ENCODE data around the gene RAVER1.

The RAVER1 gene, protein sequence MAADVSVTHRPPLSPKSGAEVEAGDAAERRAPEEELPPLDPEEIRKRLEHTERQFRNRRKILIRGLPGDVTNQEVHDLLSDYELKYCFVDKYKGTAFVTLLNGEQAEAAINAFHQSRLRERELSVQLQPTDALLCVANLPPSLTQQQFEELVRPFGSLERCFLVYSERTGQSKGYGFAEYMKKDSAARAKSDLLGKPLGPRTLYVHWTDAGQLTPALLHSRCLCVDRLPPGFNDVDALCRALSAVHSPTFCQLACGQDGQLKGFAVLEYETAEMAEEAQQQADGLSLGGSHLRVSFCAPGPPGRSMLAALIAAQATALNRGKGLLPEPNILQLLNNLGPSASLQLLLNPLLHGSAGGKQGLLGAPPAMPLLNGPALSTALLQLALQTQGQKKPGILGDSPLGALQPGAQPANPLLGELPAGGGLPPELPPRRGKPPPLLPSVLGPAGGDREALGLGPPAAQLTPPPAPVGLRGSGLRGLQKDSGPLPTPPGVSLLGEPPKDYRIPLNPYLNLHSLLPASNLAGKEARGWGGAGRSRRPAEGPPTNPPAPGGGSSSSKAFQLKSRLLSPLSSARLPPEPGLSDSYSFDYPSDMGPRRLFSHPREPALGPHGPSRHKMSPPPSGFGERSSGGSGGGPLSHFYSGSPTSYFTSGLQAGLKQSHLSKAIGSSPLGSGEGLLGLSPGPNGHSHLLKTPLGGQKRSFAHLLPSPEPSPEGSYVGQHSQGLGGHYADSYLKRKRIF

DNA sequence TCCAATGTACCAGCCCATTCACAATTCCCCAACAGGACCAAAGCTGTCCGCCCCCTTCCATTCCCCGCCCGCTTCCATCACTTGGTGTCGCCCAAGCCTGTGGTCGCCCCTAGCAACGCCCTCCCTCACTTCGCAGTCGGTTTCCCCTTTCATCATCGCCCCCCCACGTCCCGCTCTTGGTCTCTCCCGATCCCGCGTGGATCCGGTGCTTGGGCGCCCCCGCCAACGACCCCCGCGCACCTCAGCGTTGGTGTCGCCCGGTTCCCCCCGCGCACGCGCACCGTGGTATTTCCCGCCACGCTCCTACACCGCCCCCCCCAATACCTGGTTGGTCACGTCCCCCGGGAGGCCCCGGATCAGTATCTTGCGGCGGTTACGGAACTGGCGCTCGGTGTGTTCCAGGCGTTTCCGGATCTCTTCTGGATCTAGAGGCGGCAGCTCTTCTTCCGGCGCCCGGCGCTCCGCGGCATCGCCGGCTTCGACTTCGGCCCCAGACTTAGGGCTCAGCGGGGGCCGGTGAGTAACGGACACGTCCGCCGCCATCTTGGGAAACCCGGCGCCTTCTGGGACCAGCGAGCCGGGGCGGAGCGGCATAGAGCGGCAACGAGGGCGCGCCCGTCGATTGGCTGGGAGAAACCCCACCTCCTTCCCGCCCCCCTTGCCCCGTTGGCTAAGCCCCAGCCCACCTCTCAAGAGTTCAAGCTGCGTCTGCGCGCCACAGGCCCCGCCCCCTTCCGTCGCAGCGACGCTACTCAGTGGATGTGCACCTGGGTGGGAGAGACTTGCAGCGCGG, at the start of gene RAVER1:
Gene RAVER1 (minus strand): TSS at position 565 of the 793 bp plus-strand sequence. CDS start 22 bp downstream, at position 543.
- TF ChIP-seq GATA2 (IDR thresholded peaks at IDR 0.05; ENCODE audit: low read depth, low read length) (0 out of 2 replicates have a peak, but pooled peaks have one; percentile 37), GATA3 (IDR thresholded peaks at IDR 0.05; ENCODE audit: low read depth, low read length) (no peak)

DNA sequence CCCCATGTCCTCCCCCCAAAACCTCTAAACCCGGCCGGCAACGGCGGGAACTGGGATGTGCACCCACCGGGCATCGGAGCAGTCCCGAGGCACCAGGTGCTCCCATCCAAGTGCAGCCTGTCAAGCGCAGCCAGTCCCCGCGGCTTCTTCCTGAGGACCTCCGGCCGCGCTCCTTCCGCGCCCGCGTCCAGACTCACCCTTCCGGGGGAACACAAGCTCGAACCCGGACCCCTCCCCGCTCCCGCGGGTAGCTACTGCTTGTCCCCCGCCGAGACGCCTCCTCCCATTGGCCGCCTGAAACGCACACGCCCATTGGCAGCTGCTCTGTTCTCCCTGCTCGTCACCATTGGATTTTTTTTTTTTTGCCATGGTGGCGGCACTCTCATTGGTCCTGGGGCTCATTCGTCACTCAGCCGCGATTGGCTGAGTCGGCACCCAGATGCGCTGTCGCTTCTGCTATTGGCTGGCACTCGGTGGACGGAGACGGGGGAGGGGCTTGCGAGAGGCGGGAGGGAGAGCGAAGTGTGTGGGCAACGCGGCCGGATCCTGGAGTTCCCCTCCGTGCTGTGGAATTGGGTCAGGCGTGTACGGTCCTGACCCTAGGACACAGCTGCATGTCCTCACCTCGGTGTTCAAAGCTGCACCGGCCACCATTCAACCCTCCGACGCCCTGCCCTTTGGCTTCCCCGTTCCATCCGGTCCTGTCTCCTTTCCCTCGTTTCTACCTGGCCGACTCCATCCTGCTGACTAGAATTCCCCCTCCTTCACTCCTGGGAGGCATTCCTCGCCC, 47.2 kb upstream of the RAVER1 start, which contains the start of gene TYK2:
Gene TYK2 (minus strand): TSS at position 260 of the 790 bp plus-strand sequence. CDS start 2,166 bp downstream, outside the sequence.
- TF ChIP-seq GATA2 (IDR thresholded peaks at IDR 0.05; ENCODE audit: low read depth, low read length) (no peak), GATA3 (IDR thresholded peaks at IDR 0.05; ENCODE audit: low read depth, low read length) (no peak)

DNA sequence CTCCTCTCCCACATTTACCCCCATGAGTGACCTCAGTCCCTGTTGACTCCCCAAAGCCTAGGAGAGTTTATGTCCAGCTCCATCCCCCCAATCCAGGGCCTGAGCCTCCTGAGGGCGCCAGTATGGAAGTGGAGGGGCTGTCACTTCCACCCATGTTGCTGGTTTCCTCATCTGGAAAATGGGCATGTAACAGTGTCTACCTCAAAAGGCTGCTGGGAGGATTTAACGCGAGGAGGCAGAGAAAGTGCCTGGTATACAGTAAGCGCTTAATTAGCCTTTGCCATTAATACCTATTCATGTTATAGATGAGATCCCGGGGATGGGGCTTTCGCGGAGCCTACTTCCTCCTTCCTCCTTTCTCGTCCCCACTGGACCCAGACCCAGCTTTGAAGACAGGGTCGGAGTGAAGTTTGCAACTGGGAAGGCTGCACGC, 46.6 kb upstream of the RAVER1 start:
- TF ChIP-seq GATA3 (IDR thresholded peaks at IDR 0.05; ENCODE audit: low read depth, low read length) (no peak), GATA2 (IDR thresholded peaks at IDR 0.05; ENCODE audit: low read depth, low read length) (no peak)

DNA sequence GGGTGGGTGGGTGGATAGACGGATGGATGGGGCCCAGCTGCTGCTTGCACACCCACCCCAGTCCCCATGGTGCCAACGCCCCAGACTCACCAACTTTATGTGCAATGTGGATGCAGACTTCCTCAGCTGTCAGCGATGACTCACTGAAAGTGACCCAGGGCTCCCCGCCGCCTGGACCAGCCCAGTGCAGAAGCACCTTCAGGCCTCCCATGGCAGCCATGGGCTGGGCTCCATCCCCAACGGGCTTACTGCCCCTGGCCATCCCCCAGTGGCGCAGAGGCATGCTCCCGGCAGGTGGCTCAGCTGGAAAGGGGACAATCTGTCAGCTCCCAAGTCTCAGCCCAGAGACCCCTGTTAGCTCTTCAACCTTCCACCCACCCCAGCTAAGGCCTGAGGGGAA, 44.8 kb upstream of the RAVER1 start:
- TF ChIP-seq GATA3 (IDR thresholded peaks at IDR 0.05; ENCODE audit: low read depth, low read length): no peak
- TF ChIP-seq GATA2 (IDR thresholded peaks at IDR 0.05; ENCODE audit: low read depth, low read length): no peak

DNA sequence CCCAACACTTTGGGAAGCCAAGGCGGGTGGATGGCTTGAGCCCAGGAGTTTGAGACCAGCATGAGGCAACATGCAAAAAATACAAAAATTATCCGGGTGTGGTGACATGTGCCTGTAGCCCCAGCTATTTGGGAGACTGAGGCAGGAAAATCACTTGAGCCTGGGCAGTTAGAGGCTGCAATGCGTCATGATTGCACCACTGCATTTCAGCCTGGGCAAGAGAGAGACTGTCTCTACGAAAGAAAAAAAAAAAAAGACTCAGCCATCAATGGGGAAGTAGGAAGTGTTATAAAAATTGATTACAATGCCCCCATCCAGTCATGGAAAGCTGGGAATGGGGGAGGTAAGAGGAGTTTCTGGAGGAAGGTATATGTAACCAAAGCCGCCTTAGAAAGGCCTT, 41.6 kb upstream of the RAVER1 start:
- TF ChIP-seq GATA2 (IDR thresholded peaks at IDR 0.05; ENCODE audit: low read depth, low read length): no peak

DNA sequence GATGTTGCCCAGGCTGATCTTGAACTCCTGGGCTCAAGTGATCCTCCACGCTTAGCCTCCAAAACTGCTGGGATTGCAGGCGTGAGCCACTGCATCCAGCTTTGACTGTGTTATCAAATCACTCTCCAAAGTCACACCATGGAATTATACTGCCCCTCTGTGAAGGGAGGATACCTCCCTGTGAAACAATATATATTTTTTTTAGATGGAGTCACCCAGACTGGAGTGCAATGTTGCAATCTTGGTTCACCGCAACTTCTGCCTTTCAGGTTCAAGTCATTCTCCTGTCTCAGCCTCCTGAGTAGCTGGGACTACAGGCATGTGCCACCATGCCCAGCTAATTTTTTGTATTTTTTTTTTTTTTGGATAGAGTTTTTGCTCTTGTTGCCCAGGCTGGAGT, 39.4 kb upstream of the RAVER1 start:
- no peak for TF ChIP-seq GATA2 (IDR thresholded peaks at IDR 0.05; ENCODE audit: low read depth, low read length)
- TF ChIP-seq GATA3 (IDR thresholded peaks at IDR 0.05; ENCODE audit: low read depth, low read length): no peak

DNA sequence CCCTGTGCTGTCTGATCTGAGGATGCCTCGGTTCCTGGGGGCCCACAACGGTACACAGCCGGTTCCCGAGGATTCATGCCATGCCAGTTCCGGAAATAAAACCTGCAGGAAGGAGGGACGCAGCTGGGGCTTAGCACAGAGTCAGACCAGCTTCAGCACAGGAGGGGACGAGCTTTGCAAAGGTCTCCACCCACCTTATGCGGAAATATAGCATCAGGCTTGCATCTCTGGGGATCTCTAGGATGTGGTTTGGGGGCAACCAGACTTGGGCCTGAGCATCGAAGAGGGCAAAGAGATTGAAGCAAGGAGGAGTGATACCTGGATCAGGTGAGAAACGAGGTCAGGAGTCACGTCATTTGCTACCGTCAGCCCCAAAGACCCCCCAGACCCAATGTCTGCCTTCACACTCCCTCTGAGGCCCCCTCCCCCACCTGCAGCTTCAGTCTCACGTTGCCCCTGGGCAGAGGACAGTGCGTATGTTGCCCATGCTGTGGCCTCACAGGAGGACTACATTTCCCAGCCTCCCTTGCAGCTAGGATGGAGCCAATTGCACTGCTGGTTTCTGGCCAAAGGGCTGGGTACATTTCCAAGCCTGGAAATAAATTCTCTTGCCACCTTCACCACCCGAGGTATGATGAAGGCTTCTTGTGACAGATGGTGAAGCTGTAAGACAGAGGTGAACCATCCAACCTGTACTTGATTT, 34.9 kb upstream of the RAVER1 start:
- TF ChIP-seq GATA3 (IDR thresholded peaks at IDR 0.05; ENCODE audit: low read depth, low read length) (no peak), GATA2 (IDR thresholded peaks at IDR 0.05; ENCODE audit: low read depth, low read length) (no peak)

DNA sequence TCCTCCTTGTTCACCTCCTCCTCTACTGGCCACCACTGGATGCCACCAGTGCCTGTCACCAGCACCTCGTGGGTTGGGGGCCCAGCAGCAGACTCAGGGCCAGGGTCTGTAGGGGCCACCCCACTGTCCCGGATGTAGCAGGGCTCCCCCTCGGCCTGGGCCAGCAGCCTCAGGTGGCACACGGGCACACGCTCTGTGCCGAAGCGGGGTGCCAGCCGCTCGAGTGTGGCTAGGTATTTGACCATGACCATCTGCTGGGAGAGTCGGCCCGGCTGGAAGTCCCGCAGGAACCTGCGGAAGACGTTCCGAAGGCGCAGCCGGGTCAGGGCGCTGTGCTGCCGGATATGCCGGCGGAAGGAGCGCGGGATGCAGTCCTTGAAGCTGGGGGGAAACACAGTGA, 32.2 kb upstream of the RAVER1 start:
- TF ChIP-seq GATA2 (IDR thresholded peaks at IDR 0.05; ENCODE audit: low read depth, low read length) (no peak), GATA3 (IDR thresholded peaks at IDR 0.05; ENCODE audit: low read depth, low read length) (no peak)

DNA sequence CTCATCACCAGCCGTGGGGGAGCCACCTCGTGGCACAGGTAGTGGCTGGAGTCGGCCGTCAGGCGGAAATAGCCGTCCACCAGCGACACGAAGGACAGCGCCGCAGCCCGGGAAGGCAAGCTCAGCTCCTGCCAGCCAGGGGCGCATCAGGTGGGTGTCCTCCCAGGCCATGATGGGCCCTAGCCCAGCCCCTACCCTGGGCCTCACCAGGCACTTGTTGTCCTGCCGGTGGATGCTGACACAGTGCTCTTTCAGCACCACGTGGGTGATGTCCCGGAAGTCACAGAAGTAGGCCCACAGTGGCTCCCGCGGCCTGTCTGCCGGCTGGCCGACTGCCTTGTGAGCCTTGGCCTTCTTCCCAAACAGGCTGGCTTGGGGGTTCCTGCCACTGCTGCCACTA, 31.3 kb upstream of the RAVER1 start:
- TF ChIP-seq GATA2 (IDR thresholded peaks at IDR 0.05; ENCODE audit: low read depth, low read length) (no peak), GATA3 (IDR thresholded peaks at IDR 0.05; ENCODE audit: low read depth, low read length) (no peak)

DNA sequence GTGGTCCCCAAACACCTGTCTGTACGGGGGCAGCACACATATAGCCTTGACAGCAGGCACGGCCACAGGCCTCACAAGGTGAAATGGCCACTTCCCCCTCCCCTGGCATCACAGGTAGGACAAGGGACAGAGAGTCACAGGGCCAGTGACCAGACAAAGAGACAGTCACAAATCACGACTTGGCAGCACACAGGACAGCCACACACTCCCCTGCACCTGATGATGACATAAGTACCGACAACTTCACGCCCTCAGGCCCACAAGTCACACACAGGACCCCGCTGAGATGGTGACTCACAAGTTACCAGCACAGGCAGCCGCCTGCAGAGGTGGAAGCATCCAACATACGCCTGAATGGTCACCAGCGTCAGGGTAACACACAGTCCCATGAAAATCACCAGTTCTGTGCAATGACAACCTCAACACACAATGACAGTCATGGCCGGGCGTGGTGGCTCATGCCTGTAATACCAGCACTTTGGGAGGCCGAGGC, 30.5 kb upstream of the RAVER1 start:
- no peak for TF ChIP-seq GATA3 (IDR thresholded peaks at IDR 0.05; ENCODE audit: low read depth, low read length)

DNA sequence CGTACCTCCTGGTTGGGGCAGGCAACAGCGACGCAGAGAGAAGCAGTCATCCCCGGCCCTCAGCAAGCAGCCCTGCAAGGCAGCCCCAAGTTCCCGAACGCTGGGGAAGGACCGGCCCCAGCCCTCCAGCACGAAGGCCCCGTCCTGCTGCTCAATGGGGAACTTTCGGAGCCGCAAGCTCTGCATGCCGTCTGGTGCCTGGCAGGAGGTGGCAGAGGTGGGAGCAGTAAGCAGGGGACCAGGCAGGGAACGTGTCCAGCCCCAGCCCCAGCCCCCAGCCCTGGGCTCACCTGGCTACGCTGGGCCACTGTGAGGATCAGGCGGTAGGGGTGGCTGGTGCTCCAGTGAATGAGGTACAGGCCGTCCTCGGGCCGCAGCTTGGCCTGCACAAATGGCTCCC, 28.9 kb upstream of the RAVER1 start:
- TF ChIP-seq GATA3 (IDR thresholded peaks at IDR 0.05; ENCODE audit: low read depth, low read length): no peak
- TF ChIP-seq GATA2 (IDR thresholded peaks at IDR 0.05; ENCODE audit: low read depth, low read length): no peak

DNA sequence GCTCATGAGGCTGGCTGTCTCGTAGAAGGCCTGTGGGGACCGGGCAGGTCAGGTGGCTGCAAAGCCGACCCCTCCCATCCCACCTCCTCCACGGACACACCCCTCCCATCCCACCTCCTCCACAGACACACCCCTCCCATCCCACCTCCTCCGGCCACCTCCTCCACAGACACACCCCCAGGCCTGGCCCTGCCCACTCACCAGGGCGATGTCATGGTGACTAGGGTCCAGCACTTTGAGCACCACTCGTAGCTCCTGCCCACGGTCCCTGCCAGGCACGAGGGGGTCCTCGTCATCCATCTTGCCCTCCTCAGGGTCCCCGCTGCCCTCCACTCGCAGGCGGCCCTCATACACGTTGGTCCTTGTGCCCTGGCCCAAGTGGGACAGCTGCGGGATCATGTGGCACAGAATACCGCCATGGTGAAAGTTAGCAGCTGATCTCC, 28.3 kb upstream of the RAVER1 start:
- TF ChIP-seq GATA2 (IDR thresholded peaks at IDR 0.05; ENCODE audit: low read depth, low read length): no peak
- TF ChIP-seq GATA3 (IDR thresholded peaks at IDR 0.05; ENCODE audit: low read depth, low read length): no peak

DNA sequence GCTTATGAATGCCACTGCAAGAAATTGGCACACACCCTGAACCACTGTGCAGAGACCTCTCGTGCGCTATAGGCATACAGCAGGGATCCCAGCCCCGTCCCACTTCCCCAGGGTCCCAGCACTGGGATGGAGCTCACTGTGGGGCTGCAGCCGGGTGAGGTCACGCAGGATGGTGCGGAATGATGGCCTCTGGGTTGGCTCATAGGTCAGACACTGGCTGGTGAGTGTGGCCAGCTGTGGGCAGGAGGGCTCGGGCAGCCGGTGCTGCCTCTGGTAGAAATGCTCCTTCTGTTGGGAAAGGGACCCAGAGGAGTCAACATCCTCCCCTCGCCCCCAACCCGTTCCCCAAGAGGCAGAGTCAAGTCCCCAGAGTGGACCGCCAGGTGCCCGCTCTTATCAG, 23.1 kb upstream of the RAVER1 start:
- TF ChIP-seq GATA2 (IDR thresholded peaks at IDR 0.05; ENCODE audit: low read depth, low read length): no peak
